DOHH2 (cell line): ENCODE results near the gene ADIPOR2.
"Not testable (repeated sequence)": the region's sequence is repeated elsewhere in the genome, so short reads cannot be mapped to it uniquely, and the experiment has no call there.

Experiments used
- H3F3A ChIP-seq: fragments of 200-600 bp; sonication (generic), shearing (Covaris generic); 2 replicates; pipeline ENCODE4 v1.6.0; 2016; ENCODE audit warnings: antibody characterized with exemption, mild to moderate bottlenecking; ENCODE audit not compliant: control insufficient read depth, insufficient read depth
- H3K27ac ChIP-seq: fragments of 200-600 bp; sonication (generic); 2 replicates; pipeline ENCODE4 v1.5.1; 2014; ENCODE audit warnings: low read depth, mild to moderate bottlenecking, low read length, moderate library complexity
- H3K27me3 ChIP-seq: fragments of 200-600 bp; sonication (generic); 2 replicates; pipeline ENCODE4 v1.6.1; 2014; ENCODE audit warnings: mild to moderate bottlenecking, low read length, mixed read lengths; ENCODE audit not compliant: control insufficient read depth
- H3K36me3 ChIP-seq: fragments of 200-600 bp; sonication (generic); 2 replicates; pipeline ENCODE4 v1.6.1; 2014; ENCODE audit warnings: mild to moderate bottlenecking, low read length, moderate library complexity, mixed read lengths; ENCODE audit not compliant: control insufficient read depth
- H3K4me1 ChIP-seq: fragments of 200-600 bp; sonication (generic); 2 replicates; pipeline ENCODE4 v1.6.1; 2014; ENCODE audit warnings: mild to moderate bottlenecking, low read length, mixed read lengths; ENCODE audit not compliant: control insufficient read depth
- H3K4me2 ChIP-seq: fragments of 200-600 bp; sonication (generic); 2 replicates; pipeline ENCODE4 v1.6.0; 2014; ENCODE audit warnings: mild to moderate bottlenecking, low read length, moderate library complexity
- H3K4me3 ChIP-seq: fragments of 200-600 bp; sonication (generic); 2 replicates; pipeline ENCODE4 v1.5.1; 2014; ENCODE audit warnings: mild to moderate bottlenecking, low read length, mixed read lengths
- H3K79me2 ChIP-seq: fragments of 200-600 bp; sonication (generic); 2 replicates; pipeline ENCODE4 v1.6.1; 2014; ENCODE audit warnings: mild to moderate bottlenecking, low read length, mixed read lengths; ENCODE audit not compliant: control insufficient read depth
- H3K9me2 ChIP-seq: fragments of 200-600 bp; sonication (generic); replicated peaks from 2 replicates; pipeline ENCODE4 v1.6.1; 2014; ENCODE audit warnings: mild to moderate bottlenecking, low read length, mixed read lengths; ENCODE audit not compliant: control insufficient read depth
- H3K9me3 ChIP-seq: fragments of 200-600 bp; sonication (generic); 2 replicates; pipeline ENCODE4 v1.6.1; 2014; ENCODE audit warnings: antibody characterized with exemption, low read length, mixed read lengths; ENCODE audit not compliant: control insufficient read depth, insufficient read depth
- H4K20me1 ChIP-seq: fragments of 200-600 bp; sonication (generic); 2 replicates; pipeline ENCODE4 v1.6.0; 2014; ENCODE audit warnings: low read depth, mild to moderate bottlenecking, antibody characterized with exemption, low read length, moderate library complexity; ENCODE audit not compliant: control insufficient read depth, insufficient read depth
- EZH2phosphoT487 ChIP-seq: fragments of 200-600 bp; sonication (generic); IDR thresholded peaks from 2 replicates; pipeline ENCODE4 v1.6.1; 2017; ENCODE audit warnings: borderline replicate concordance, mild to moderate bottlenecking, antibody characterized with exemption, low read length, moderate library complexity, mixed read lengths
- TF ChIP-seq, protein P1 (sequence below): fragments of 200-600 bp; sonication (generic); IDR thresholded peaks from one replicate; pipeline ENCODE4 v1.5.1; 2014; ENCODE audit warnings: antibody characterized with exemption, mild to moderate bottlenecking, low read depth, low read length; ENCODE audit not compliant: poor library complexity, severe bottlenecking

Gene ADIPOR2

DNA sequence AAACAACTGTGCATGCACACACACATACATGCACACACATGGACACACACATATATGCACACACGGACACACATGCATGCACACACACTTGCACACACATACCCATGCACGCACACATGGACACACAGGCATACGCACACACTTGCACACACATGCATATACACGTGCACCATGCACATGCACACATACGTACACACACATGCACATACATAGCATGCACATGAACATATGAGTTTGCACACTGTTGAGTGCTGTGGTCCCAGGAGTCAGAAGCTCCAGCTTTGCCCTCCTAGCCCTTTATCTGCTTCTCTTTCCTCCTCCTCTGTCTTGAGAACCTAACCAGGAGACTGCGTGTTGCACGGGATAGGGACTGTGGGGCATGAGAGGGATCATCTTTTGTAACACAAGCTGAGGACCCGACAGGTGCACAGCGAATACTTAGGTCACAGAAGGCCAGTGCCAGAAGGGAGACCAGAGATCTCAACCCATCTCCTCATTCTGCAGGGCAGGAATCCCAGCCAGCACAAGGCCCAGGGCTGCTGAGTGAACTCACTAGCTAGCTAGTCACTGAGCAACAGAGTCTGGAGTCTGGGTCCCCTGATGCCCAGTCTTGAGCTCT, 126.0 kb downstream of the ADIPOR2 start:
- Histone ChIP-seq H3K36me3 (no peaks in the 10 kb centered on the region), H3K9me2 (no peaks in the 10 kb centered on the region), H3K4me1 (peaks cover 13% of the 10 kb centered on the region), H3K4me2 (no peak overlapping the region), H3K9me3 (no peaks in the 10 kb centered on the region), H3K27me3 (peaks cover 37% of the 10 kb centered on the region), H3K27ac (no peak overlapping the region), H4K20me1 (no peaks in the 10 kb centered on the region), H3K79me2 (no peaks in the 10 kb centered on the region), H3K4me3 (no peak overlapping the region), H3F3A (no peaks in the 10 kb centered on the region)
- TF ChIP-seq, protein P1, sequence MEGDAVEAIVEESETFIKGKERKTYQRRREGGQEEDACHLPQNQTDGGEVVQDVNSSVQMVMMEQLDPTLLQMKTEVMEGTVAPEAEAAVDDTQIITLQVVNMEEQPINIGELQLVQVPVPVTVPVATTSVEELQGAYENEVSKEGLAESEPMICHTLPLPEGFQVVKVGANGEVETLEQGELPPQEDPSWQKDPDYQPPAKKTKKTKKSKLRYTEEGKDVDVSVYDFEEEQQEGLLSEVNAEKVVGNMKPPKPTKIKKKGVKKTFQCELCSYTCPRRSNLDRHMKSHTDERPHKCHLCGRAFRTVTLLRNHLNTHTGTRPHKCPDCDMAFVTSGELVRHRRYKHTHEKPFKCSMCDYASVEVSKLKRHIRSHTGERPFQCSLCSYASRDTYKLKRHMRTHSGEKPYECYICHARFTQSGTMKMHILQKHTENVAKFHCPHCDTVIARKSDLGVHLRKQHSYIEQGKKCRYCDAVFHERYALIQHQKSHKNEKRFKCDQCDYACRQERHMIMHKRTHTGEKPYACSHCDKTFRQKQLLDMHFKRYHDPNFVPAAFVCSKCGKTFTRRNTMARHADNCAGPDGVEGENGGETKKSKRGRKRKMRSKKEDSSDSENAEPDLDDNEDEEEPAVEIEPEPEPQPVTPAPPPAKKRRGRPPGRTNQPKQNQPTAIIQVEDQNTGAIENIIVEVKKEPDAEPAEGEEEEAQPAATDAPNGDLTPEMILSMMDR = no peak
- no peak for TF ChIP-seq EZH2phosphoT487

DNA sequence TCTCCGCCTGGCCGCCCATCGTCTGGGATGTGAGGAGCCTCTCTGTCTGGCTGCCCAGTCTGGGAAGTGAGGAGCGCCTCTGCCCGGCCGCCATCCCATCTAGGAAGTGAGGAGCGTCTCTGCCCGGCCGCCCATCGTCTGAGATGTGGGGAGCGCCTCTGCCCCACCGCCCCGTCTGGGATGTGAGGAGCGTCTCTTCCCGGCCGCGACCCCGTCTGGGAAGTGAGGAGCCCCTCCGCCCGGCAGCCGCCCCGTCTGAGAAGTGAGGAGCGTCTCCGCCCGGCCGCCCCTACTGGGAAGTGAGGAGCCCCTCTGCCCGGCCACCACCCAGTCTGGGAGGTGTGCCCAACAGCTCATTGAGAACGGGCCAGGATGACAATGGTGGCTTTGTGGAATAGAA, 127.1 kb downstream of the ADIPOR2 start:
- H3K9me3 ChIP-seq, H3K79me2 ChIP-seq, H3K36me3 ChIP-seq, H3K4me1 ChIP-seq, H3K27ac ChIP-seq, H3K4me3 ChIP-seq, H3F3A ChIP-seq, H4K20me1 ChIP-seq, H3K4me2 ChIP-seq, H3K9me2 ChIP-seq: not testable (repeated sequence)
- peaks cover 38% of the 10 kb centered on the region for H3K27me3 ChIP-seq

DNA sequence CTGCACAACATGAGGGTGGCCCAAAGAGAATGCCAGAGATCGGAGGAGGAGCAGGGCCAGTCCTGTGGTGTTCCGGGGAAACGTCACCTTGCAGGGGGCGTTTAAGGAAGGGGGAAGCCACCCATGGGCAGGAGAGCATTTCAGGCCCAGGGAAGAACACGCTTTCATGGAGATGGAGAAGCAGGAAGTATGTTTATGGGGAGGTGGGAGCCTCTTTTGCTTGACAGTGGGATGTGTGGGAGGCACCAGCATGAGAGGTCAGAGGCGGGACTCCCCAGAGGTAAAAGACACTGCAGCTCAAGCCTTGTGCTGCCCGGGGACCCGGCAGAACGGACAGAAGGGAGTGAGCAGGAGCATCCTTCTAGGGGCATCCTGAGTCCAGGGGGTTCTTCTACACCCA, 128.2 kb downstream of the ADIPOR2 start:
- H3K27me3 ChIP-seq = peaks cover 31% of the 10 kb centered on the region
- H3K36me3 ChIP-seq = no peaks in the 10 kb centered on the region
- H3K79me2 ChIP-seq = no peaks in the 10 kb centered on the region
- H3K4me1 ChIP-seq = no peaks in the 10 kb centered on the region
- no peak for TF ChIP-seq EZH2phosphoT487
- TF ChIP-seq, protein P1 = no peak
- H3K4me2 ChIP-seq = no peak overlapping the region
- H3F3A ChIP-seq = no peaks in the 10 kb centered on the region
- no peaks in the 10 kb centered on the region for H3K9me3 ChIP-seq
- H3K27ac ChIP-seq = no peak overlapping the region
- no peaks in the 10 kb centered on the region for H4K20me1 ChIP-seq
- no peak overlapping the region for H3K4me3 ChIP-seq
- H3K9me2 ChIP-seq = no peaks in the 10 kb centered on the region

DNA sequence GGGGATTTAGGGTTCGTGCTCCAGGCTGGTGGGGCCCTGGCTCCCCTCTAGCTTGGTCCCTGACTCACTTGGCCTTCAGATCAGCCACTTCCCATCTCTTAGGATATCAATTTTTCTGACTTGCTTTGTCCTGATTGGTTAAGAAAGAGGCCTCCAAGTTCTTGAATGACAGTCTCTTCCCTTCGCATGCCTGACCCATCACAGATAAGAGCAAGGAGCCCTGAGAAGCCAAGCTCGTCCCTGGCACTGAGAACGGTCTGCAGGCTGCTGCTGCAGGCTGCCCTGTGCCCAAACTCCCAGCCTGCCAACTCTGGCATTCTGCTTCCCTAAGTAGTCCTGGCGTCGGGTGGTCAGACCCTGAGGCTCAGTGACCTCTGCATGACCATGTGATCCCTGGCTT, 128.7 kb downstream of the ADIPOR2 start:
- no peaks in the 10 kb centered on the region for H3K9me2 ChIP-seq
- H3K27ac ChIP-seq = no peak overlapping the region

More for the DNA sequence above, 128.7 kb downstream of the ADIPOR2 start:
- Histone ChIP-seq H3K4me2 (no peak overlapping the region), H3K4me3 (no peak overlapping the region), H3K9me3 (no peaks in the 10 kb centered on the region), H3K27me3 (peaks cover 28% of the 10 kb centered on the region), H4K20me1 (no peaks in the 10 kb centered on the region), H3K79me2 (no peaks in the 10 kb centered on the region), H3K36me3 (no peaks in the 10 kb centered on the region), H3F3A (no peaks in the 10 kb centered on the region), H3K4me1 (no peaks in the 10 kb centered on the region)
- TF ChIP-seq EZH2phosphoT487 = no peak
- TF ChIP-seq, protein P1 = no peak
